ENCODE results near the gene KCNT1. TPM values are rescaled to one million over a fixed set of nuclear protein-coding genes. Genes with fewer than 3 reads are reported as not detected.
"Not testable (repeated sequence)": the region's sequence is repeated elsewhere in the genome, so short reads cannot be mapped to it uniquely, and the experiment has no call there.

KCNT1 gene
- total RNA-seq, 1 donor from 2014 or later, result not detected

GRCh38 chr9:135664801-135665794 lies 36.9 kb upstream of the KCNT1 start:
- Histone ChIP-seq H3K4me3 (ENCODE audit: low read depth, low read length) (no peak overlapping the region), H3K27me3 (ENCODE audit: control insufficient read depth, insufficient read depth, low read length) (peaks cover 2% of the 10 kb centered on the region), H3K36me3 (ENCODE audit: control insufficient read depth, insufficient read depth, low read length) (no peaks in the 10 kb centered on the region)
- TF ChIP-seq CTCF (IDR thresholded peaks at IDR 0.05; ENCODE audit: insufficient read depth, low read length, poor library complexity, severe bottlenecking), result no peak
- no peak for DNase-seq (ENCODE audit: low read depth)

- peaks cover 2% of the 10 kb centered on the region for H3K27me3 ChIP-seq (ENCODE audit: control insufficient read depth, insufficient read depth, low read length)
- no peak overlapping the region for H3K4me3 ChIP-seq (ENCODE audit: low read depth, low read length)
- no peak for DNase-seq (ENCODE audit: low read depth)
- no peak for TF ChIP-seq CTCF (IDR thresholded peaks at IDR 0.05; ENCODE audit: insufficient read depth, low read length, poor library complexity, severe bottlenecking)
- no peaks in the 10 kb centered on the region for H3K36me3 ChIP-seq (ENCODE audit: control insufficient read depth, insufficient read depth, low read length)
Measured at GRCh38 chr9:135665795-135666189, 36.2 kb upstream of the KCNT1 start.

- Histone ChIP-seq H3K27me3 (ENCODE audit: control insufficient read depth, insufficient read depth, low read length) (peaks cover 2% of the 10 kb centered on the region), H3K4me3 (ENCODE audit: low read depth, low read length) (no peak overlapping the region), H3K36me3 (ENCODE audit: control insufficient read depth, insufficient read depth, low read length) (no peaks in the 10 kb centered on the region)
- DNase-seq (ENCODE audit: low read depth), result no peak
- no peak for TF ChIP-seq CTCF (IDR thresholded peaks at IDR 0.05; ENCODE audit: insufficient read depth, low read length, poor library complexity, severe bottlenecking)
Measured at GRCh38 chr9:135666534-135667462, 35.2 kb upstream of the KCNT1 start.

GRCh38 chr9:135667463-135668001 lies 34.5 kb upstream of the KCNT1 start:
- H3K4me3 ChIP-seq (ENCODE audit: low read depth, low read length), result no peak overlapping the region
- DNase-seq (ENCODE audit: low read depth), result no peak
- H3K27me3 ChIP-seq (ENCODE audit: control insufficient read depth, insufficient read depth, low read length), result peaks cover 2% of the 10 kb centered on the region
- TF ChIP-seq CTCF (IDR thresholded peaks at IDR 0.05; ENCODE audit: insufficient read depth, low read length, poor library complexity, severe bottlenecking), result no peak
- no peaks in the 10 kb centered on the region for H3K36me3 ChIP-seq (ENCODE audit: control insufficient read depth, insufficient read depth, low read length)

- not testable (repeated sequence) for H3K4me3 ChIP-seq (ENCODE audit: low read depth, low read length); DNase-seq (ENCODE audit: low read depth); H3K36me3 ChIP-seq (ENCODE audit: control insufficient read depth, insufficient read depth, low read length); H3K27me3 ChIP-seq (ENCODE audit: control insufficient read depth, insufficient read depth, low read length)
Measured at GRCh38 chr9:135669018-135669417, 33.0 kb upstream of the KCNT1 start.
